Activated CD8-positive, alpha-beta memory T cell treated with anti-CD3 and anti-CD28 coated beads, Interleukin-2, amount 50 U/mL, for 24 hours (primary cell): Measurements from ENCODE around the gene EDIL3.

ENCODE experiments used
- DNase-seq: peaks from one replicate; pipeline ENCODE4 v3.0.0-alpha.2; 2020; ENCODE audit errors: extremely low read depth

EDIL3 gene, protein sequence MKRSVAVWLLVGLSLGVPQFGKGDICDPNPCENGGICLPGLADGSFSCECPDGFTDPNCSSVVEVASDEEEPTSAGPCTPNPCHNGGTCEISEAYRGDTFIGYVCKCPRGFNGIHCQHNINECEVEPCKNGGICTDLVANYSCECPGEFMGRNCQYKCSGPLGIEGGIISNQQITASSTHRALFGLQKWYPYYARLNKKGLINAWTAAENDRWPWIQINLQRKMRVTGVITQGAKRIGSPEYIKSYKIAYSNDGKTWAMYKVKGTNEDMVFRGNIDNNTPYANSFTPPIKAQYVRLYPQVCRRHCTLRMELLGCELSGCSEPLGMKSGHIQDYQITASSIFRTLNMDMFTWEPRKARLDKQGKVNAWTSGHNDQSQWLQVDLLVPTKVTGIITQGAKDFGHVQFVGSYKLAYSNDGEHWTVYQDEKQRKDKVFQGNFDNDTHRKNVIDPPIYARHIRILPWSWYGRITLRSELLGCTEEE

DNA sequence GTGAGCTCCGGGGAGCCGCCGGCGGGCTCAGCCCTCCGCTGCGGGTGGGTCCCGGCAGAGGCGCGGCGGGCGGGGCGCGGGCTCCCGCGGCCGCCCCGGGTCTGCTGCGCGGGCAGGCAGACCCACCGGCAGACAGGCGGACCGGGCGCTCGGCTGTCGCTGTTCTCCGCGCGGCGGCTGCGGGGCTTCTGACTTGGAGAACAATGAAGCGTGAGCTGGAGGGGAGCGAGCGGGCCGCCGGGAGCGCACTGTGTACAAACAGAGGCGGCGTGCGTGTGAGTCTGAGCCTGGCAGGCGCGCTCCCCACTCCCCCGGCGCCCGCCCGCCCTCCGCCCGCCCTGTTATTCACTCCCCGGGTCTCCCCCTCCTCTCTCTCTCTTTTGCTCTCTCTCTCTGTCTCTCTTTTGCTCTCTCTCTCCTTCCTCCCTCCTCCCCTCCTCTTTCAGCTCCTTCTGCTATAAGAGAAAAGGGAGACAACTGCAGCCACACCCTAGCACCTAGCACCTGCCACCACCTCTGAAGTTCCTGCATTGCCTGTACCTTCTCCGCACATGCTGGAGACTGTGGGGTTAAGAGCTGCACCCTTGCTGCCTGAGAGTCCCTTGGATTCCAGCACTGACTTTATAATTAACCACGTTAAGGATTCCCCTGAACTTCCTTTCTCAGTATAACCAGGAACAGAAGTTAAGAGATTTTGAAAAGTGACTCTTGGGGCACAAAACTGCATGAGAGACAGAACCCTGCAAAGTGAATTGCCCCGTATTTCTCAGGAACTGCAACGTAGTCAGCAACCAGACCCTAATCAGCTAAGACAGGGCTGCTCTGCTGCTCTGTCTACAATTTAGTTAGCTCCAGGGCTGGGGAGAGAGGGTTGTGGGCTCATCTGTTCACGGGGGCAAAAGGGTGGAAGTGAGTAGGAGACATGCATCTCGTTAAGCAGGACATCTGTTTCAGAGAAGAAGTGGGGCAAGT, at the start of gene EDIL3:
TSS of gene EDIL3 (minus strand) at position 277 of the 972 bp plus-strand sequence. CDS start 506 bp downstream, outside the sequence.
- no peak for DNase-seq

- DNase-seq = no peak
These were observed 48.8 kb upstream of the EDIL3 start for GRCh38 chr5:84433461-84433860.

DNA sequence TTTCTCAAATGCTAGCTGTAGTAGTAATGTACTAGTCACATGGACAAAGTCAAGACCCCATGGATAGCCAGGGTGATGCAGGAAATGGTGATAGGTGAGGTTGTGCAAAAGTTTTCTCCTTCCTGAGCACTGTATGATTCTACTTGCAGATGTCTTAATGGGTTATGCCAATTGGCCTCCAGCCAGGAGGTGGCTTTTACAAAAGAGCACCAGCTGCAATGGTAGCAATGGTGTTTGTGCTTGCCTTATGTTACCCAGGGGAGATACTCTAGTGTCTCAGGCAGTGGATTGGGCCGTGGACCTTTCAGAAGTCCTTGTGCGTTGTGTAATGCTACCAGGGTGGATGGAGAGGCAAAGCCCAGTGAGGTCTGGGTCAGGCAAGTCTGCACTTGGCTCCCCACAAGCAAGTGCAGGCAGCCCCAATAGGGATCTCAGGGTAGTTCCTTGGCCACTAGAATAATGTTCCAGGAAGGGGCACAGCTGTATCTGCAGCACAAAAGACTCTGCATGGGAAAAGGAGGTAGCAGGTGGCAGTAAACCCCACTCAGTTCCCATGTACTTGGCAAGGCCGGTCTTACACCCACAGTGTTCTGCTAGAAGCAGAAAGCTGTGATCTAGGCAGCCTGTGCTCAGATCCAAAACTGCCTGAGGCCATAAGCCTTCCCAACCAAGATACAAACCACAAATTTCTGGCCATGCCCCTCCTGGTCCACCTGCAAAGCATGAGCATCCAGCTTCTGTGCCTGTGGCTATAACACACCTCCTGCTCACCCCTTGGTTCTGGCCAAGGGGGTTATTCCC, 46.4 kb upstream of the EDIL3 start:
- no peak for DNase-seq

DNA sequence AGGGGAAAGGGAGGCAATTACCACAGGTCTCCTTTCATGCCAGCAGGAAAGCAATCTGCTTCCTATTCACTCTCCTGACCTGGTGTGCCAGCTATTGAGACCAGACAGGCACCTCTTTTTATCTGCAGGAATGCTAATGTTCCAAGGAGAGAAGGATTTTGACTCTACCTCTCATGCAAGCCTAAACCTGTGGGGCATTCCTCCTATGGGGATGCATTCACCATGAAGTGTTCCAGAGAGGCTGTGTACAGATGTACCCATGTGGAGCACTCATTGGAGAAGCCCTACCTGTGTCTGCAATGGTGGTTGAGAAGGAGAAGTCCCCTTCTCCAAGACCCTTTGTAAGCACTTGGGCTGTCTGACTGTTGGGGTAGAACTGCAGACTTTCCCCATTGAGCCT, 45.4 kb upstream of the EDIL3 start:
- no peak for DNase-seq

GRCh38 chr5:84425365-84425881, 40.7 kb upstream of the EDIL3 start:
- DNase-seq = no peak

DNA sequence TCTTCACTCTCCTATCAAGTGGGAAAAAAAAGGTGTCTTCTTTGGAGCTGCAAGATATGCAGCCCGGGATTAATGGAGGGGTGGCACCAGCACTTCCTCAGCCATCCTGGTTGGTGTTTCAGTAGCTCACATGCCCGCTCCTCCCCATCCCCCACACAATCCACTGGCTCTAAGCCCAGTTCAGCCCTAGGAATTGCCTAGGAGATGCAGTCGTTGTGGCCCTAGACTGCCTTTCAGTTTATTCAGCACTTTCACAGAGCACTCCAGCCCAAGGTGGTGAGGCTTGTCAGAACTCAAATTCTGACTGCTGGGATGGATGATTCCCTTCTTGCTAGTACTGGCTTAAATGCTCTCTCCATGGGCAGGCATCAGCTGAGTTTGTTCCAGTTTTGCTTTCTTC, 35.1 kb upstream of the EDIL3 start:
- no peak for DNase-seq

- DNase-seq = no peak
These were observed 27.3 kb upstream of the EDIL3 start for GRCh38 chr5:84411832-84412605.

DNA sequence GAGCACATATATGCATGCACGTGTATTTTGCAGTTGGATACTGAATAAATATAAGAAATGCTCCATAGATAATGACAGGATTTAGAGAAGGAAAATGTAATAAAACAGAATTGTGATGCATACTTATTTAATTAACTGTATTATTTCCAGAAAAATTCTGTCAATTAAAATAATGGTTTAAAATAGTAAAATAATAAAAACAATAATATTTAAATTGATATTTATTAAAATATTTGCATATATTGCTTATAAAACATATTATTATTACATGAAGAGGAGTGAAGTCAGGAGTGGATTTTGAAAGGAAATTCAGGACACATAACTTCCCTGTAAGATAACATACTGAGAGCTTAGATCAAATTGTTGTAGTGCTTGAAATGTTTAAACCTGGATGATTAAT, 21.4 kb upstream of the EDIL3 start:
- DNase-seq = no peak

GRCh38 chr5:84403773-84404172, 19.1 kb upstream of the EDIL3 start:
- no peak for DNase-seq

GRCh38 chr5:84397385-84397784, 12.7 kb upstream of the EDIL3 start:
- no peak for DNase-seq

GRCh38 chr5:84393969-84394368, 9.3 kb upstream of the EDIL3 start:
- DNase-seq = no peak

- no peak for DNase-seq
These were observed 8.2 kb upstream of the EDIL3 start for GRCh38 chr5:84392836-84393235.

- DNase-seq = no peak
These were observed 1.0 kb upstream of the EDIL3 start for GRCh38 chr5:84385705-84386104.

DNA sequence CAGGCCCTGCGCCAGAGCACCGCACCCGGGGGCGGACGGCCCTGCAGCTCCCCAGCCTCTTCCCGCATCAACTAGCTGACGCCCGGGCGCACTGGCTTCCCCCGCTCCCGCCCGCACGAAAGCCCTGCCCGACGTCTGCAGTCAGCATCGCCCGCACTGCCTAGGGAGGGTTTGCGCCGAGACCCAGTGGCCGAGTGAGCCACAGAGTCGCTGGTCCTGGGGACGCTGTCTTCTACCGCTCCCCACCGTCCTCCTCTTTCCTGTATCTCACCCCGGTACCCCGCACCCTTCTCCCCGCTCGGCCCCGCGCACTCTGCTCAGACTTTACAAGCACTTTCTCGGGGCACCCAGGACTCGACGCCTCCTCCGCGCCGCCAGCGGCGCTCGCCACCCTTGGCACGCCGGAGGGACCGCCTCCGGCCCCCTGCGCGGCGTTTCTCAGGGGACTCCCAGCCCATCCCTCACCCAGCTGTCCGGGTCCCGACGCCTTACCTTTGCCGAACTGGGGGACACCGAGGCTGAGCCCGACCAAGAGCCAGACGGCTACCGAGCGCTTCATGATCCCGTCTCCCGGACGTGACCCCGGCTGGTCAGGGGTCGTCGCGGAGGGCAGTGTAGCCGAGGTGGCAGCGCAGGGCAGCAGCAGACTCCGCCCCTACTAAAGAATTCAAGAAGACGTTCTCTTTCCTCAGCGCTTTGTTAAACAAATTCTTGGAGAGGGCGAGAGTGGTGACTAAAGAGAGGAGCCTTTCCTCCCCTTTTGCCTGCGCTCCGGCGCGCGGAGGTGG, 670 bp downstream of the EDIL3 start:
- no peak for DNase-seq

DNA sequence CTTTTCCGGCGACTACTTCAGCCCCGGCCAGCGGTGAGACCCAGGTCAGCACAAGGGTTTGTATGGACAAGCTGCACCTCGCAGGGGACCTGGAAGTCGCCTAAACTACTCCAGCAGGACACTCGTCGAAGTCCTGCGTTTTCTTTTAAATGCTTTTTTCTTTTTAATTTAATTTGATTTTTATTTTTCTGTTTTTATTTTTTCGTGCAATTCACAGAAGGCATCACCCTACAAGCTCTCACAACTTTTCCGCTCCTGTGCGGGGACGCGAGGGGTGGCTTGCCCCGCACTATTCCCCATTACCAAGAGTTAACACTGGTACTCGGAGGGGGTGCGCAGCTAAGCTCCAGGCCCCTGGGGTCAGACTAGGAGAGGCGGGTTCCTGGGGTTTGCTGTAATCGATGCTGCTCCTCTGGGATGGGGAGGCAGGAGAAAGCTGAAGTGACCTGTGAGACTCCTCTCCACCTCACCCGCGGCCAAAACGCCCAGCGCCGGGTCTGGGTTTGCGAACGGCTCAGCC, 1.3 kb downstream of the EDIL3 start:
- no peak for DNase-seq

- no peak for DNase-seq
These were observed 2.1 kb downstream of the EDIL3 start for GRCh38 chr5:84382363-84383295.

- DNase-seq = no peak
These were observed 2.9 kb downstream of the EDIL3 start for GRCh38 chr5:84381502-84382362.

DNA sequence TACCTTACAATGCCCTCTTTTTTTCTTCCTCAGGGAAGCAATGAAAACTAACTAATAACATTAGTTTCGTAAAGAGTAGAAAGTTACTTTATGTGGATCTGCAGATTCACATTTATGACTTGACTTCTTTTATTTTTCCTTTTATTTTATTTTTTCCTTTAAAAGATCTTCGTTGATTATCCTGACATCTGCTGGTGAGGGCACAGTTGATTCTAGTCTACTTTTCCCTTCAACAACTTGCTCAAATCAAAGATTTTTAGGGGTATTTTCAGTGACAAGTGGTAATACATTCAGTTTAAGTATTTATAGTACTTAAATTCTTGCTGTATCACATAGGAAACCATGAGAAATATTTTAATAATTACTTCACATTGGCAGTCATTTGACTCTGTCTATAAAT, 4.9 kb downstream of the EDIL3 start:
- no peak for DNase-seq
